Esophagus muscularis mucosa (tissue), 4 donors: ENCODE measurements around the gene ECE1. TPM values are rescaled to one million over a fixed set of nuclear protein-coding genes. Genes with fewer than 3 reads are reported as not detected.

ENCODE experiments used
- DNase-seq: peaks from one replicate; pipeline ENCODE4 v3.0.0-alpha.2; 2017; ENCODE audit errors: extremely low spot score
- H3K27ac ChIP-seq, 4 donors: fragments of 200-600 bp; sonication (generic); replicated peaks in 1 of 4; 1 replicate in 3 of 4; 2 replicates in 1 of 4; pipeline ENCODE4 v1.5.1; 2016 to 2019; ENCODE audit warnings: mild to moderate bottlenecking in 1 of 4
- H3K27me3 ChIP-seq, 4 donors: fragments of 200-600 bp; sonication (generic); one replicate each; pipeline versions ENCODE4 v1.5.1 to v1.6.0; 2016 to 2019
- H3K36me3 ChIP-seq, 4 donors: fragments of 200-600 bp; sonication (generic); one replicate each; pipeline ENCODE4 v1.5.1; 2016 to 2019
- H3K4me1 ChIP-seq, 4 donors: fragments of 200-600 bp; sonication (generic); one replicate each; pipeline ENCODE4 v1.5.1; 2016 to 2019
- H3K4me3 ChIP-seq, 4 donors: fragments of 200-600 bp; sonication (generic); 1 replicate in 2 of 4; 2 replicates in 2 of 4; pipeline ENCODE4 v1.5.1; 2016 to 2019; ENCODE audit warnings: mild to moderate bottlenecking in 4 of 4, moderate library complexity in 1 of 4
- H3K9me3 ChIP-seq, 4 donors: fragments of 200-600 bp; sonication (generic); 1 replicate in 3 of 4; 2 replicates in 1 of 4; pipeline ENCODE4 v1.5.1; 2016 to 2019
- EP300 ChIP-seq: sonication (generic); formaldehyde crosslinking; IDR thresholded peaks from one replicate; pipeline ENCODE4 v1.6.1; 2017; ENCODE audit warnings: antibody characterized with exemption
- POLR2A ChIP-seq: fragments of 450-650 bp; IDR thresholded peaks from one replicate; pipeline ENCODE4 v1.6.1; 2017; ENCODE audit warnings: antibody characterized with exemption, moderate library complexity, mild to moderate bottlenecking, low read depth
- POLR2AphosphoS5 ChIP-seq, 2 donors: sonication (generic); formaldehyde crosslinking; IDR thresholded peaks; one replicate each; pipeline ENCODE4 v1.6.1; 2017; ENCODE audit warnings: antibody characterized with exemption in 2 of 2
- WGBS: methylation state at CpG from one replicate; pipeline ENCODE4 v1.1.5; 2018; 5-methylcytosine and 5-hydroxymethylcytosine counted together
- intact Hi-C: fragments of 100-400 bp; cut with DNase I; formaldehyde crosslinking; loops from one replicate; pipeline ENCODE4 v1.15.1; 2023
- total RNA-seq, 4 donors: library from RNA; depleted of rRNA; stranded (reverse); fragments of >200 nt; gene quantifications; one replicate each; pipeline versions ENCODE4 v1.1.0 to v1.2.1, GENCODE V29; 2016
- TF ChIP-seq, protein P1 (sequence below), 3 experiments: fragments of 200-600 bp in 2 of 3; fragments of 450-650 bp in 1 of 3; sonication (generic) in 2 of 3; IDR thresholded peaks; one replicate each; pipeline ENCODE4 v1.5.1; 2017 to 2019; ENCODE audit warnings: antibody characterized with exemption in 3 of 3, mild to moderate bottlenecking in 2 of 3, moderate library complexity in 1 of 3

Gene ECE1
- total RNA-seq = 100 to 1,000 TPM in 1 of 4 donors, 10 to 100 TPM in 3; 53.6 to 101 (median 80.7) TPM

- peak in 1 of 2 donors; percentile 43 for TF ChIP-seq POLR2AphosphoS5 (IDR thresholded peaks at IDR 0.05)
- no peak for TF ChIP-seq EP300
- H3K9me3 ChIP-seq = no peaks in the 10 kb centered on the region
- intact Hi-C loops = loop anchor here (2.0 to 5.0 kb wide), 2 partner anchors 19 to 42 kb away; no protein-coding TSS in a partner anchor
- no peak for DNase-seq
- peak within 1 kb of the TSS; percentile 64 to 72 (median 68) for H3K4me3 ChIP-seq
- H3K27me3 ChIP-seq = no peaks in the 10 kb centered on the region
- H3K27ac ChIP-seq = peak within 1 kb of the TSS; percentile 66 to 71 (median 68)
- peaks cover 0 to 3% (median 0%) of the 10 kb centered on the region in 4 donors for H3K36me3 ChIP-seq
- H3K4me1 ChIP-seq = peaks cover 29 to 61% (median 55%) of the 10 kb centered on the region in 4 donors
- WGBS = 0% methylated on average over 5 of the region's 90 CpGs
Measured at GRCh38 chr1:21289700-21290545, at the start of gene ECE1. ECE1 (minus strand) TSS chr1:21290463; CDS start chr1:21290414, 49 bp downstream.

DNA sequence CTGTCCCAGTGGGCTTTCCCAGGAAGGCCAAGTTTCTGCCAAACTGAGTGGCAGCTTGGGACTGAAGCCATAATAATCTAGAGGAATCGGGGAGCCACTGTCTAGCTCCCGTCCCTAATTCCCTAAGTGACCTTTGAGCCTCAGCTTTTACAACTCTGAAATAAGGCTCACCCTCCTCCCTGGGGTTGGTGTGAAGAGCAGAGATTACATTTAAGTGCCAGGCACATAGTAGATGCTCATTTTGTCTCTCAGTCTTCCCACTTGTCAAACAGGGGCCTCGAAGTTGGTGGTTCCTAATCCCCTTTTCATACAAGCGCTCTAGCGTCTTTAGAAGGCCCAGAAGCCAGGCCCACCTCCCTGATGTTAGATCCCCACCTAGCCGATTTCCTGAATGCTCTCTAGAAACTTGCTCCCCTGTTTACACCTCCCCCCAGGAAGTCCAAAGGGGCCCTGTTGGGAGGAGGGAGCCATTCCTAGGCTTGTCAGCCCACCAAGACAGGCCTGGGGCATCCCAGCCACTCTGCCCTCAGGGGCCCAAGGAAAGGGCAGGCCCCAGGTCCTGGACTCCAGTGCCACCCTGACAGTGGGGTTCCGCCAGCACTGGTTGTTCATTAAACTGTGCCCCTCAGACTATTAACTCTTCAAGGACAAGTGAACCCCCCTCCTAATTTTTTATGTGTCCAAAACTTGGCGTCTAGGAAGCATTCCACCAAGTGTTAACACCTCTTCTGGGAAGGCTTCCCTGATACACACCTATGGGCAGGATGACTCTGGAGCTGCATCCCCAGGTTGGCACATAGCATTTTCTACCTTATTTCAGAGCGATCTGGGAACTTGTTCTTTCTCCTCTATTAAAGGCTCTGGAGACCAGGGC, 49.3 kb upstream of the ECE1 start:
- Histone ChIP-seq H3K27ac (peak overlapping the region; percentile 91 to 95 (median 93)), H3K36me3 (no peaks in the 10 kb centered on the region), H3K9me3 (no peaks in the 10 kb centered on the region), H3K4me1 (peaks cover 100% of the 10 kb centered on the region in 4 donors), H3K4me3 (no peak overlapping the region), H3K27me3 (no peaks in the 10 kb centered on the region)
- TF ChIP-seq POLR2AphosphoS5 (IDR thresholded peaks at IDR 0.05) = no peak
- no peak for TF ChIP-seq EP300
- TF ChIP-seq POLR2A = no peak
- TF ChIP-seq, protein P1, sequence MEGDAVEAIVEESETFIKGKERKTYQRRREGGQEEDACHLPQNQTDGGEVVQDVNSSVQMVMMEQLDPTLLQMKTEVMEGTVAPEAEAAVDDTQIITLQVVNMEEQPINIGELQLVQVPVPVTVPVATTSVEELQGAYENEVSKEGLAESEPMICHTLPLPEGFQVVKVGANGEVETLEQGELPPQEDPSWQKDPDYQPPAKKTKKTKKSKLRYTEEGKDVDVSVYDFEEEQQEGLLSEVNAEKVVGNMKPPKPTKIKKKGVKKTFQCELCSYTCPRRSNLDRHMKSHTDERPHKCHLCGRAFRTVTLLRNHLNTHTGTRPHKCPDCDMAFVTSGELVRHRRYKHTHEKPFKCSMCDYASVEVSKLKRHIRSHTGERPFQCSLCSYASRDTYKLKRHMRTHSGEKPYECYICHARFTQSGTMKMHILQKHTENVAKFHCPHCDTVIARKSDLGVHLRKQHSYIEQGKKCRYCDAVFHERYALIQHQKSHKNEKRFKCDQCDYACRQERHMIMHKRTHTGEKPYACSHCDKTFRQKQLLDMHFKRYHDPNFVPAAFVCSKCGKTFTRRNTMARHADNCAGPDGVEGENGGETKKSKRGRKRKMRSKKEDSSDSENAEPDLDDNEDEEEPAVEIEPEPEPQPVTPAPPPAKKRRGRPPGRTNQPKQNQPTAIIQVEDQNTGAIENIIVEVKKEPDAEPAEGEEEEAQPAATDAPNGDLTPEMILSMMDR (IDR thresholded peaks at IDR 0.05) = no peak
- DNase-seq = no peak
- intact Hi-C loops = no loop called here
- 83% methylated on average over 8 of the region's 9 CpGs for WGBS

DNA sequence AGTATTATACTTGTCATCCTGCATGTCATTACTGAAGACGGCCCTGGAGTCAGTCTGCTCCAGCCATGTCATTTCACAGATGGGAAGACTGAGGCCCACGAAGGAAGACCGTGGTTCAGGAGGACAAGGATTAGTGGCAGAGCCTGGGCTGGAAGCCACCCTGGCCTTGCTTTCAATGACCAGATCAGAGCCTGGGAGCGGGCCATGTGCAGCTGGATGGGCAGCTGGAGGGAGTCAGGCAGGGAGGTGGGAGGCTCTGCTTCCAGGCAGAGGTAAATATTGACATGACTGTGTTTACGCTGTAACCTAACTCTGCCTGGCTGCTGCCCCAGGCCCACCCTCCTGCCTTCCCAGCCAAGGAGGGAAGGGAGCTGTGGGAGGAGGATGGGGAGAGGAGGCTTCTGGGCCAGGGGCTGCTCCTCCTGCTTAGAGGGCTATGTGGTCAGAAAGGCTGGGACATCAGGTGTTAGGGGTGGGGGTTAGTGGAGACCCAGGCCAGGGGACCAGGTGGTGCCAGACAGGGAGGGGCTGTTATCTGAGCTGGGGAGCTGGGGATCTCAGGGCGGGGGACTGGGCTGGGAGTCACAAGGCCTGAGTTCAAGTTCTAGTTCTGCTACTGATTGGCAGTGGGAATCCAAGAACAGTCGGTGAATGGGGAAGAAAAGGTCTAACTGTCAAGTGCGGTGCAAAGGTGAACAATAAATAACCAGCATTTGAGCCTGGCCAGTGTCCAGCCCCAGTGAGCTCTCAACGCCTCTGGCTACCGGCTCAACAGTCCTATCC, 48.5 kb upstream of the ECE1 start:
- peaks cover 100% of the 10 kb centered on the region in 4 donors for H3K4me1 ChIP-seq
- H3K4me3 ChIP-seq = no peak overlapping the region
- DNase-seq = no peak
- no peaks in the 10 kb centered on the region for H3K9me3 ChIP-seq
- 54% methylated on average over 7 of the region's 10 CpGs for WGBS
- intact Hi-C loops = no loop called here
- peak in 1 of 2 donors; percentile 15 for TF ChIP-seq POLR2AphosphoS5 (IDR thresholded peaks at IDR 0.05)
- TF ChIP-seq, protein P1 (IDR thresholded peaks at IDR 0.05) = no peak
- peak overlapping the region; percentile 91 to 95 (median 93) for H3K27ac ChIP-seq
- no peaks in the 10 kb centered on the region for H3K36me3 ChIP-seq
- H3K27me3 ChIP-seq = no peaks in the 10 kb centered on the region

DNA sequence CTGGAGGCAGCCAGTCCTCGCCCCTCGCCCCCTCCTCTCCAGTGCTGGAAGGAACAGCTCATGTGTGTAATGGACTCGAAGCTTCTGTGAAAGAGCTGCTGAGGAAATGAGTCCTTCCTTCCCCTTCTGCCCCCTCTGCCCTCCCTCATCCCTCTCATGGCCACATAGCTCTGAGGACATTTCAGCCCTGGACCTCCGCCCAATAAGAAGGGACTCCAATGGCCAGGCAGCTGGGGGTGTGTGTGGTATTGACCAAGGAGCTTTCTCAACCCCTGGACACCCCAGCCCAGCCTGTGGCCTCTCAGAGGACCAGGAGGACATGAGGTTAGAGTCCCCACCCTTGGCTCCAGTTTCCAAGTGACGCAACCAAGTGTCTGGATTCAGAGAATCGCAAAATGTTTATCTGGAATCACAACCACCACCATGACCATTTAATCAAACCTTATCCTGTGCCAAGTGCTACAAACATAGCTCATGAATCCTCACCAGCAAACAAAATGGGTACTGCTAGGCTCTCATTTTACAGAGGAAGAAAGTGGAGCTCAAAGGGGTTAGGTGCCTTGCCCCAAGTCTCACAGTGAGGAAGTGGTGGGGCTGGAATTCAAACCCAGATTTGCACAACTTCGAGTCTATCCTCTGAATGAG, 47.8 kb upstream of the ECE1 start:
- no peaks in the 10 kb centered on the region for H3K36me3 ChIP-seq
- peak; percentile 98 for DNase-seq
- H3K4me1 ChIP-seq = peaks cover 100% of the 10 kb centered on the region in 4 donors
- peak overlapping the region; percentile 91 to 95 (median 93) for H3K27ac ChIP-seq
- 31% methylated on average over 5 of the region's 7 CpGs for WGBS
- intact Hi-C loops = no loop called here
- TF ChIP-seq EP300 (no peak), POLR2A (no peak), POLR2AphosphoS5 (IDR thresholded peaks at IDR 0.05) (peak; percentile 65 to 67)
- no peaks in the 10 kb centered on the region for H3K9me3 ChIP-seq
- H3K27me3 ChIP-seq = no peaks in the 10 kb centered on the region
- H3K4me3 ChIP-seq = no peak overlapping the region

GRCh38 chr1:21337454-21337927, 47.2 kb upstream of the ECE1 start:
- WGBS = 73% methylated on average over 6 of the region's 8 CpGs
- DNase-seq = no peak
- intact Hi-C loops = no loop called here
- no peak overlapping the region for H3K4me3 ChIP-seq
- H3K36me3 ChIP-seq = no peaks in the 10 kb centered on the region
- H3K27ac ChIP-seq = peak overlapping the region; percentile 91 to 95 (median 93)
- no peaks in the 10 kb centered on the region for H3K27me3 ChIP-seq
- TF ChIP-seq, protein P1 (IDR thresholded peaks at IDR 0.05) = no peak
- no peak for TF ChIP-seq POLR2A
- TF ChIP-seq POLR2AphosphoS5 (IDR thresholded peaks at IDR 0.05) = no peak
- peaks cover 98 to 100% (median 99%) of the 10 kb centered on the region in 4 donors for H3K4me1 ChIP-seq
- no peaks in the 10 kb centered on the region for H3K9me3 ChIP-seq
